ENCODE results near the gene NEMP2.

NEMP2 gene

GRCh38 chr2:190537765-190538164 lies 3.2 kb upstream of the NEMP2 start:
- H3K27ac ChIP-seq (replicated peaks): no peak overlapping the region

DNA sequence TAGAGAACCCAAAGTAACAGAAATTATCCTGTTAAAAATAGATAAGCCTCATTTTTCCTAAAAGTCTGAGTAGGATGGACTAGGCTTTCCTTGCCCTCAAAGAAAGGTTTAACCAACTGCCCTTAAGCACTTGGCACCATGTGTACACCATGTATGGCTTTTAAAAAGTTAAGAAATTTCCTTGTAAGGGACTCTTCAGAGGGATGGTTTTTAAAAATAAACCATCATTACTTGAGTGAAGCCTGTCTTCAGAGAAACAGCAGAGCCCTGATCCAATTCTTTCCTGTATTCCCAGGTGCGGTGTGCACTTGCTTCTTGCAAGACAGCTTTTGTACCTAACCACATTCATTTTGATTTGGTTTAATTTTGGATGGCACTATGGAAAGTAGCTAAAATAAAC lies 1.1 kb upstream of the NEMP2 start:
- no peaks in the 10 kb centered on the region for H3K27me3 ChIP-seq (ENCODE audit: insufficient read depth, poor library complexity, severe bottlenecking)
- DNase-seq (ENCODE audit: low read depth in 1 of 2, low spot score in 1 of 2): no peak
- TF ChIP-seq REST (IDR thresholded peaks at IDR 0.05; ENCODE audit: insufficient replicate concordance, low read depth) (no peak), GABPA (IDR thresholded peaks at IDR 0.05; ENCODE audit: low read depth) (no peak), SPI1 (IDR thresholded peaks at IDR 0.05; ENCODE audit: borderline replicate concordance, low read depth) (no peak), POLR2AphosphoS5 (IDR thresholded peaks at IDR 0.05; ENCODE audit: low read depth) (no peak), CTCF (IDR thresholded peaks at IDR 0.05; ENCODE audit: insufficient read depth, low read length) (no peak)
- H3K4me3 ChIP-seq (replicated peaks; ENCODE audit: insufficient read depth, low read length): no peak overlapping the region
- H3K27ac ChIP-seq (replicated peaks): peak overlapping the region; percentile 86

More at GRCh38 chr2:190537765-190538164, 3.2 kb upstream of the NEMP2 start:
- TF ChIP-seq REST (IDR thresholded peaks at IDR 0.05; ENCODE audit: insufficient replicate concordance, low read depth): no peak
- no peak for TF ChIP-seq CTCF (IDR thresholded peaks at IDR 0.05; ENCODE audit: insufficient read depth, low read length)
- TF ChIP-seq SPI1 (IDR thresholded peaks at IDR 0.05; ENCODE audit: borderline replicate concordance, low read depth): no peak
- no peak for TF ChIP-seq POLR2AphosphoS5 (IDR thresholded peaks at IDR 0.05; ENCODE audit: low read depth)
- TF ChIP-seq GABPA (IDR thresholded peaks at IDR 0.05; ENCODE audit: low read depth): no peak
- DNase-seq (ENCODE audit: low read depth in 1 of 2, low spot score in 1 of 2): peak in 1 of 2 experiments; percentile 47
- Histone ChIP-seq H3K27me3 (ENCODE audit: insufficient read depth, poor library complexity, severe bottlenecking) (no peaks in the 10 kb centered on the region), H3K4me3 (replicated peaks; ENCODE audit: insufficient read depth, low read length) (no peak overlapping the region)

- peak overlapping the region; percentile 71 for H3K4me3 ChIP-seq (replicated peaks; ENCODE audit: insufficient read depth, low read length)
- H3K27ac ChIP-seq (replicated peaks): peak overlapping the region; percentile 86
- TF ChIP-seq CTCF (IDR thresholded peaks at IDR 0.05; ENCODE audit: insufficient read depth, low read length) (no peak), REST (IDR thresholded peaks at IDR 0.05; ENCODE audit: insufficient replicate concordance, low read depth) (no peak), POLR2AphosphoS5 (IDR thresholded peaks at IDR 0.05; ENCODE audit: low read depth) (no peak), GABPA (IDR thresholded peaks at IDR 0.05; ENCODE audit: low read depth) (no peak), SPI1 (IDR thresholded peaks at IDR 0.05; ENCODE audit: borderline replicate concordance, low read depth) (no peak)
- H3K27me3 ChIP-seq (ENCODE audit: insufficient read depth, poor library complexity, severe bottlenecking): no peaks in the 10 kb centered on the region
- no peak for DNase-seq (ENCODE audit: low read depth in 1 of 2, low spot score in 1 of 2)
Observed at GRCh38 chr2:190535121-190535439, 558 bp upstream of the NEMP2 start.

Measured in HL-60 (cell line).